ENCODE measurements around the gene RAB31. TPM values are rescaled to one million over a fixed set of nuclear protein-coding genes. Genes with fewer than 3 reads are reported as not detected.

The RAB31 gene
- total RNA-seq, 4 donors from 2014 or later = 17.4 to 76.0 (median 45.0) TPM

- no peak overlapping the region for H3K4me3 ChIP-seq
- H3K27ac ChIP-seq = peak overlapping the region in 3 of 4 donors; percentile 21 to 51 (median 30)
- WGBS, 2 donors = 49 to 51% methylated on average over 7 to 8 of the region's 10 CpGs
- DNase-seq = no peak
- no peak for TF ChIP-seq POLR2A (IDR thresholded peaks at IDR 0.05)
- TF ChIP-seq CTCF (IDR thresholded peaks at IDR 0.05) = no peak
- peaks cover 0 to 48% (median 18%) of the 10 kb centered on the region in 3 donors for H3K4me1 ChIP-seq
- no peaks in the 10 kb centered on the region for H3K9me3 ChIP-seq
- intact Hi-C loops (cut with DNase I) = no loop called here
- no peaks in the 10 kb centered on the region for H3K36me3 ChIP-seq
- H3K27me3 ChIP-seq = no peaks in the 10 kb centered on the region
These were observed 130.2 kb downstream of the RAB31 start for GRCh38 chr18:9838144-9838877.

GRCh38 chr18:9839211-9839610 is 131.1 kb downstream of the RAB31 start:
- Histone ChIP-seq H3K4me1 (peaks cover 0 to 43% (median 18%) of the 10 kb centered on the region in 3 donors), H3K36me3 (no peaks in the 10 kb centered on the region), H3K9me3 (no peaks in the 10 kb centered on the region), H3K4me3 (no peak overlapping the region), H3K27me3 (no peaks in the 10 kb centered on the region), H3K27ac (no peak overlapping the region)
- intact Hi-C loops (cut with DNase I) = no loop called here
- 92 to 96% methylated on average over 8 of the region's 8 CpGs for WGBS, 2 donors
- TF ChIP-seq POLR2A (IDR thresholded peaks at IDR 0.05) (no peak), CTCF (IDR thresholded peaks at IDR 0.05) (no peak)
- DNase-seq = no peak

- DNase-seq = no peak
- intact Hi-C loops (cut with DNase I) = no loop called here
- Histone ChIP-seq H3K36me3 (no peaks in the 10 kb centered on the region), H3K27ac (no peak overlapping the region), H3K27me3 (no peaks in the 10 kb centered on the region), H3K4me1 (peaks cover 0 to 37% (median 17%) of the 10 kb centered on the region in 3 donors), H3K4me3 (no peak overlapping the region), H3K9me3 (no peaks in the 10 kb centered on the region)
- WGBS, 2 donors = 85 to 92% methylated on average over 7 to 10 of the region's 10 CpGs
- no peak for TF ChIP-seq CTCF (IDR thresholded peaks at IDR 0.05)
These were observed 131.8 kb downstream of the RAB31 start for GRCh38 chr18:9839853-9840252.

GRCh38 chr18:9841752-9842151 is 133.7 kb downstream of the RAB31 start:
- no peak for TF ChIP-seq CTCF (IDR thresholded peaks at IDR 0.05)
- TF ChIP-seq POLR2A (IDR thresholded peaks at IDR 0.05) = no peak
- 79 to 86% methylated on average over 4 of the region's 4 CpGs for WGBS, 2 donors
- DNase-seq = no peak
- Histone ChIP-seq H3K4me3 (no peak overlapping the region), H3K27ac (no peak overlapping the region), H3K4me1 (peaks cover 0 to 35% (median 9%) of the 10 kb centered on the region in 3 donors), H3K36me3 (no peaks in the 10 kb centered on the region), H3K9me3 (no peaks in the 10 kb centered on the region), H3K27me3 (no peaks in the 10 kb centered on the region)
- intact Hi-C loops (cut with DNase I) = no loop called here

- Histone ChIP-seq H3K4me1 (peaks cover 0 to 40% (median 16%) of the 10 kb centered on the region in 3 donors), H3K27me3 (no peaks in the 10 kb centered on the region), H3K9me3 (no peaks in the 10 kb centered on the region), H3K4me3 (no peak overlapping the region), H3K27ac (no peak overlapping the region), H3K36me3 (no peaks in the 10 kb centered on the region)
- WGBS, 2 donors = 88 to 99% methylated on average over 6 of the region's 6 CpGs
- TF ChIP-seq CTCF (IDR thresholded peaks at IDR 0.05) = no peak
- TF ChIP-seq POLR2A (IDR thresholded peaks at IDR 0.05) = no peak
- no peak for DNase-seq
- intact Hi-C loops (cut with DNase I) = no loop called here
These were observed 134.3 kb downstream of the RAB31 start for GRCh38 chr18:9842448-9842847.
